OCI-M1 (cell line): ENCODE measurements around the gene COL25A1.
A peak's percentile ranks its signal among the peaks of the same experiment; 100 is the strongest.
"Not testable (repeated sequence)": the region's sequence is repeated elsewhere in the genome, so short reads cannot be mapped to it uniquely, and the experiment has no call there.

Experiments used
- DNase-seq: peaks from one replicate; lab custom pipeline; 2025; lab: John Stamatoyannopoulos, UW

The COL25A1 gene

GRCh38 chr4:109123951-109124350, 178.5 kb downstream of the COL25A1 start:
- no peak for DNase-seq

GRCh38 chr4:109121561-109121960, 180.9 kb downstream of the COL25A1 start:
- no peak for DNase-seq

GRCh38 chr4:109119852-109120251, 182.6 kb downstream of the COL25A1 start:
- DNase-seq: no peak

- no peak for DNase-seq
Measured at GRCh38 chr4:109118635-109119034, 183.8 kb downstream of the COL25A1 start.

GRCh38 chr4:109114501-109114900, 188.0 kb downstream of the COL25A1 start:
- no peak for DNase-seq

GRCh38 chr4:109113521-109113920, 188.9 kb downstream of the COL25A1 start:
- no peak for DNase-seq

- no peak for DNase-seq
Measured at GRCh38 chr4:109111031-109111430, 191.4 kb downstream of the COL25A1 start.

GRCh38 chr4:109108215-109108614, 194.2 kb downstream of the COL25A1 start:
- not testable (repeated sequence) for DNase-seq

GRCh38 chr4:109094056-109094455, 208.4 kb downstream of the COL25A1 start:
- DNase-seq: peak; percentile 42

GRCh38 chr4:109091727-109092409, 210.6 kb downstream of the COL25A1 start:
- DNase-seq: no peak

GRCh38 chr4:109083911-109084310, 218.5 kb downstream of the COL25A1 start:
- DNase-seq: peak; percentile 56

GRCh38 chr4:109079731-109080130, 222.7 kb downstream of the COL25A1 start:
- peak; percentile 18 for DNase-seq

- DNase-seq: no peak
Measured at GRCh38 chr4:109079201-109079600, 223.3 kb downstream of the COL25A1 start.

- DNase-seq: no peak
Measured at GRCh38 chr4:109078724-109079123, 223.7 kb downstream of the COL25A1 start.

GRCh38 chr4:109077505-109077904, 225.0 kb downstream of the COL25A1 start:
- DNase-seq: no peak

GRCh38 chr4:109076709-109077108, 225.7 kb downstream of the COL25A1 start:
- DNase-seq: peak; percentile 58

- DNase-seq: no peak
Measured at GRCh38 chr4:109075621-109076020, 226.8 kb downstream of the COL25A1 start.

GRCh38 chr4:109072595-109072994, 229.9 kb downstream of the COL25A1 start:
- DNase-seq: peak; percentile 82

- not testable (repeated sequence) for DNase-seq
Measured at GRCh38 chr4:109070677-109071076, 231.8 kb downstream of the COL25A1 start.

- DNase-seq: no peak
Measured at GRCh38 chr4:109067508-109068235, 234.8 kb downstream of the COL25A1 start.

- DNase-seq: no peak
Measured at GRCh38 chr4:109065006-109065405, 237.5 kb downstream of the COL25A1 start.

- no peak for DNase-seq
Measured at GRCh38 chr4:109053257-109053656, 249.2 kb downstream of the COL25A1 start.

GRCh38 chr4:109052821-109053220, 249.6 kb downstream of the COL25A1 start:
- DNase-seq: peak; percentile 83

GRCh38 chr4:109051054-109051453, 251.4 kb downstream of the COL25A1 start:
- DNase-seq: peak; percentile 22
